IMR-90 (cell line): Measurements from ENCODE around the gene CFAP97D1.

Experiments used
- CEBPB ChIP-seq: IDR thresholded peaks from 2 replicates; pipeline ENCODE4 v1.6.1; 2012; ENCODE audit warnings: low read depth, low read length, improper control_type of control experiment
- CHD1 ChIP-seq: IDR thresholded peaks from 2 replicates; pipeline ENCODE4 v1.6.1; 2012; ENCODE audit warnings: low read depth, low read length, improper control_type of control experiment
- POLR2A ChIP-seq: IDR thresholded peaks from 2 replicates; pipeline ENCODE4 v1.6.1; 2012; ENCODE audit warnings: mild to moderate bottlenecking, low read depth, low read length
- RAD21 ChIP-seq: IDR thresholded peaks from 2 replicates; pipeline ENCODE4 v1.6.1; 2012; ENCODE audit warnings: low read length, improper control_type of control experiment
- RFX5 ChIP-seq: IDR thresholded peaks from 2 replicates; pipeline ENCODE4 v1.8.0; 2012; ENCODE audit warnings: low read depth, mild to moderate bottlenecking, low read length, moderate library complexity
- TF ChIP-seq, protein P1 (sequence below): conservative IDR thresholded peaks from 2 replicates; pipeline ENCODE4 v1.5.1; 2012; ENCODE audit warnings: mild to moderate bottlenecking, low read depth, low read length, improper control_type of control experiment
- TF ChIP-seq, protein P2 (sequence below): fragments of 150-350 bp; IDR thresholded peaks from 2 replicates; pipeline ENCODE4 v1.6.1; 2016; ENCODE audit warnings: low read depth, mild to moderate bottlenecking, low read length, moderate library complexity, borderline replicate concordance
- TF ChIP-seq, protein P3 (sequence below): fragments of 150-350 bp; IDR thresholded peaks from 2 replicates; pipeline ENCODE4 v1.6.1; 2017; ENCODE audit warnings: mild to moderate bottlenecking, antibody characterized with exemption, low read length, low read depth

DNA sequence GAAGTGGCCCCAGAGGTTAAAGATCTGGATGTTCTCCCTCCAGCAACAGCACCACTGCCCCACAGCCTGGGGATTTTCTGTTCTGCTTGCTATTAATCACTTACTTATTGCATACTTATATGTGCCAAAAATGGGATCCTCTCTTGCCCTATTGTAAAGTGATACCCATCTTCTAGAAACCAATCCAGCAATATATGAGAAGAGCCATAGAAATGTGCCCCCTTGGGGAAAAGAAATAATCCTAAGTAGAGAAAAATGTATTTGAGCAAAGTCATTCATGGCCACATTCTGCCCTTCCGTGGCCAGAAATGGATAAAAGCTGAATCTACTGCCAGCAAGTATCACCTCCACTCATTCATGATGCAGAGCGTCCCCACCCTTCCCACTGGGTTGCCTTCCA lies 42.5 kb upstream of the CFAP97D1 start:
- no peak for TF ChIP-seq POLR2A
- TF ChIP-seq, protein P1, sequence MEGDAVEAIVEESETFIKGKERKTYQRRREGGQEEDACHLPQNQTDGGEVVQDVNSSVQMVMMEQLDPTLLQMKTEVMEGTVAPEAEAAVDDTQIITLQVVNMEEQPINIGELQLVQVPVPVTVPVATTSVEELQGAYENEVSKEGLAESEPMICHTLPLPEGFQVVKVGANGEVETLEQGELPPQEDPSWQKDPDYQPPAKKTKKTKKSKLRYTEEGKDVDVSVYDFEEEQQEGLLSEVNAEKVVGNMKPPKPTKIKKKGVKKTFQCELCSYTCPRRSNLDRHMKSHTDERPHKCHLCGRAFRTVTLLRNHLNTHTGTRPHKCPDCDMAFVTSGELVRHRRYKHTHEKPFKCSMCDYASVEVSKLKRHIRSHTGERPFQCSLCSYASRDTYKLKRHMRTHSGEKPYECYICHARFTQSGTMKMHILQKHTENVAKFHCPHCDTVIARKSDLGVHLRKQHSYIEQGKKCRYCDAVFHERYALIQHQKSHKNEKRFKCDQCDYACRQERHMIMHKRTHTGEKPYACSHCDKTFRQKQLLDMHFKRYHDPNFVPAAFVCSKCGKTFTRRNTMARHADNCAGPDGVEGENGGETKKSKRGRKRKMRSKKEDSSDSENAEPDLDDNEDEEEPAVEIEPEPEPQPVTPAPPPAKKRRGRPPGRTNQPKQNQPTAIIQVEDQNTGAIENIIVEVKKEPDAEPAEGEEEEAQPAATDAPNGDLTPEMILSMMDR, result no peak
- TF ChIP-seq CHD1, result no peak
- no peak for TF ChIP-seq RFX5
- TF ChIP-seq, protein P2, sequence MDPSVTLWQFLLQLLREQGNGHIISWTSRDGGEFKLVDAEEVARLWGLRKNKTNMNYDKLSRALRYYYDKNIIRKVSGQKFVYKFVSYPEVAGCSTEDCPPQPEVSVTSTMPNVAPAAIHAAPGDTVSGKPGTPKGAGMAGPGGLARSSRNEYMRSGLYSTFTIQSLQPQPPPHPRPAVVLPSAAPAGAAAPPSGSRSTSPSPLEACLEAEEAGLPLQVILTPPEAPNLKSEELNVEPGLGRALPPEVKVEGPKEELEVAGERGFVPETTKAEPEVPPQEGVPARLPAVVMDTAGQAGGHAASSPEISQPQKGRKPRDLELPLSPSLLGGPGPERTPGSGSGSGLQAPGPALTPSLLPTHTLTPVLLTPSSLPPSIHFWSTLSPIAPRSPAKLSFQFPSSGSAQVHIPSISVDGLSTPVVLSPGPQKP, result no peak
- no peak for TF ChIP-seq RAD21
- no peak for TF ChIP-seq CEBPB
- TF ChIP-seq, protein P3, sequence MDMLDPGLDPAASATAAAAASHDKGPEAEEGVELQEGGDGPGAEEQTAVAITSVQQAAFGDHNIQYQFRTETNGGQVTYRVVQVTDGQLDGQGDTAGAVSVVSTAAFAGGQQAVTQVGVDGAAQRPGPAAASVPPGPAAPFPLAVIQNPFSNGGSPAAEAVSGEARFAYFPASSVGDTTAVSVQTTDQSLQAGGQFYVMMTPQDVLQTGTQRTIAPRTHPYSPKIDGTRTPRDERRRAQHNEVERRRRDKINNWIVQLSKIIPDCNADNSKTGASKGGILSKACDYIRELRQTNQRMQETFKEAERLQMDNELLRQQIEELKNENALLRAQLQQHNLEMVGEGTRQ, result no peak
